ENCODE results near the gene SGK1.
"Not testable (repeated sequence)": the region's sequence is repeated elsewhere in the genome, so short reads cannot be mapped to it uniquely, and the experiment has no call there.

The SGK1 gene

GRCh38 chr6:134195164-134195906, 122.6 kb downstream of the SGK1 start:
- Histone ChIP-seq H3K4me3 (ENCODE audit: insufficient read depth, low read depth, low read length) (no peak overlapping the region), H3K9me3 (ENCODE audit: control insufficient read depth, low read length) (no peaks in the 10 kb centered on the region), H3K27me3 (ENCODE audit: control insufficient read depth, insufficient read depth, low read length, poor library complexity, severe bottlenecking) (no peaks in the 10 kb centered on the region), H3K27ac (ENCODE audit: insufficient read depth, low read depth, low read length, poor library complexity, severe bottlenecking) (no peak overlapping the region), H3K36me3 (ENCODE audit: control insufficient read depth, insufficient read depth, low read length) (no peaks in the 10 kb centered on the region), H3K4me1 (ENCODE audit: control insufficient read depth, insufficient read depth, low read length) (no peaks in the 10 kb centered on the region)
- WGBS, 2 experiments: 92 to 100% methylated on average over 3 of the region's 3 CpGs

- 91% methylated on average over 5 to 6 of the region's 6 CpGs for WGBS, 2 experiments
- Histone ChIP-seq H3K9me3 (ENCODE audit: control insufficient read depth, low read length) (no peaks in the 10 kb centered on the region), H3K4me3 (ENCODE audit: insufficient read depth, low read depth, low read length) (no peak overlapping the region), H3K4me1 (ENCODE audit: control insufficient read depth, insufficient read depth, low read length) (no peaks in the 10 kb centered on the region), H3K27ac (ENCODE audit: insufficient read depth, low read depth, low read length, poor library complexity, severe bottlenecking) (no peak overlapping the region), H3K27me3 (ENCODE audit: control insufficient read depth, insufficient read depth, low read length, poor library complexity, severe bottlenecking) (no peaks in the 10 kb centered on the region), H3K36me3 (ENCODE audit: control insufficient read depth, insufficient read depth, low read length) (no peaks in the 10 kb centered on the region)
Measured at GRCh38 chr6:134193536-134194498, 124.1 kb downstream of the SGK1 start.

DNA sequence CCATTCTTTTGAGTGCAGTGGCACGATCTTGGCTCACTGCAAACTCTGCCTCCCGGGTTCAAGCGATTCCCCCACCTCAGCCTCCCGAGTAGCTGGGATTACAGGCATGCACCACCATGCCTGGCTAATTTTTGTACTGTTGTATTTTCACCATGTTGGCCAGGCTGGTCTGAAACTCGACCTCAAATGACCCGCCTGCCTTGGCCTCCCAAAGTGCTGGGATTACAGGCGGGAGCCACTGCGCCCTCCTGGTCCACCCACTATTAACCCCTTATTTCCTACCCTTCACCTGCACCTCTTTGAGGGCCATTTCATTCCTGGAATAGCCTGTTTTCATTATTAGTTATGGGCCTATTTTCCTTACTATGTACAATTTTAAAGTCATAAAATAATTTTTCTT, 125.3 kb downstream of the SGK1 start:
- H3K4me1 ChIP-seq (ENCODE audit: control insufficient read depth, insufficient read depth, low read length): not testable (repeated sequence)

DNA sequence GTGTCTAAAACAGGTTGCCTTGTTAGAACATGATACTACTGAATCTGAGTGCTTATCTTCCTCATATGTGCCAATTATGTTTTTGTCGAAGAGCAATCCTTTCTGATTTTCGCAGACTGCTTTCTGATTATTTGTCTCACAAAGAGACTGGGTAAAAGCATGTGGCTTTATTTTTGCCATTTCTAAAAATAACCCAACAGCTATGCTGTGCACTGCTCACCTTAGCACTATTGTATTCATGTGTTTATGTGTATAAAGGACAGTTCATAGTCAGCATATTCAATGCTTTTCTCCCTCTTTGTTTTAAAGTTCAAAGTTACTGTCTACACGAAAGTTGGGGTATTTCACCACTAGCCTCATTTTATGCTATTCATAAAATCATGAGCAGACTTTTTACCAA, 127.0 kb downstream of the SGK1 start:
- WGBS, 2 experiments: 90 to 94% methylated on average over 3 of the region's 3 CpGs
- H3K4me3 ChIP-seq (ENCODE audit: insufficient read depth, low read depth, low read length): no peak overlapping the region
- no peaks in the 10 kb centered on the region for H3K36me3 ChIP-seq (ENCODE audit: control insufficient read depth, insufficient read depth, low read length)
- H3K4me1 ChIP-seq (ENCODE audit: control insufficient read depth, insufficient read depth, low read length): no peaks in the 10 kb centered on the region
- no peak overlapping the region for H3K27ac ChIP-seq (ENCODE audit: insufficient read depth, low read depth, low read length, poor library complexity, severe bottlenecking)
- no peaks in the 10 kb centered on the region for H3K9me3 ChIP-seq (ENCODE audit: control insufficient read depth, low read length)
- no peaks in the 10 kb centered on the region for H3K27me3 ChIP-seq (ENCODE audit: control insufficient read depth, insufficient read depth, low read length, poor library complexity, severe bottlenecking)

More for the DNA sequence above, 125.3 kb downstream of the SGK1 start:
- not testable (repeated sequence) for H3K27ac ChIP-seq (ENCODE audit: insufficient read depth, low read depth, low read length, poor library complexity, severe bottlenecking); H3K4me3 ChIP-seq (ENCODE audit: insufficient read depth, low read depth, low read length); H3K36me3 ChIP-seq (ENCODE audit: control insufficient read depth, insufficient read depth, low read length); H3K9me3 ChIP-seq (ENCODE audit: control insufficient read depth, low read length); H3K27me3 ChIP-seq (ENCODE audit: control insufficient read depth, insufficient read depth, low read length, poor library complexity, severe bottlenecking)
- WGBS, 2 experiments: 50 to 51% methylated on average over 8 of the region's 8 CpGs

GRCh38 chr6:134187751-134188150, 130.2 kb downstream of the SGK1 start:
- Histone ChIP-seq H3K27ac (ENCODE audit: insufficient read depth, low read depth, low read length, poor library complexity, severe bottlenecking) (no peak overlapping the region), H3K4me1 (ENCODE audit: control insufficient read depth, insufficient read depth, low read length) (peaks cover 3% of the 10 kb centered on the region), H3K9me3 (ENCODE audit: control insufficient read depth, low read length) (no peaks in the 10 kb centered on the region), H3K36me3 (ENCODE audit: control insufficient read depth, insufficient read depth, low read length) (no peaks in the 10 kb centered on the region), H3K4me3 (ENCODE audit: insufficient read depth, low read depth, low read length) (no peak overlapping the region), H3K27me3 (ENCODE audit: control insufficient read depth, insufficient read depth, low read length, poor library complexity, severe bottlenecking) (no peaks in the 10 kb centered on the region)
- 92 to 96% methylated on average over 3 of the region's 3 CpGs for WGBS, 2 experiments

DNA sequence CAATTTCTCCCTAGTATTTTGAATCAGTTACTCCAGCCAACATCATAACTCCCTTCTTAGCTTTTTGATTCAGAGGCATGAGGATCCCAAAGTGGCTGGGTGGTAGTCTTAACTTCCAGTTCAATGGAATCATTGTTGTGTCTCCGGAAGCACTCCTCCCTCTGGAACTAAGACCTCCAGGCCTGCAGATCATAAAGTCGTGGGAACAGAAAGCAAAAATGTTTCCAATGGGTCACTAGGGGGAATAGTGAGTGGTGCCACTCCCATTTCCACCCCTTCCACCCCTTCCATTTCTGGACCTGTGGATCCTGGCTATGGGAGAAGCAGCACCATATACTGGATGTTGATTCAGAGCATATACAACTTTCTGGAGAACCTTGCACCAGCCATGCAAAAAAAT, 130.8 kb downstream of the SGK1 start:
- Histone ChIP-seq H3K4me1 (ENCODE audit: control insufficient read depth, insufficient read depth, low read length) (peaks cover 4% of the 10 kb centered on the region), H3K9me3 (ENCODE audit: control insufficient read depth, low read length) (no peaks in the 10 kb centered on the region), H3K4me3 (ENCODE audit: insufficient read depth, low read depth, low read length) (no peak overlapping the region), H3K36me3 (ENCODE audit: control insufficient read depth, insufficient read depth, low read length) (no peaks in the 10 kb centered on the region), H3K27ac (ENCODE audit: insufficient read depth, low read depth, low read length, poor library complexity, severe bottlenecking) (no peak overlapping the region), H3K27me3 (ENCODE audit: control insufficient read depth, insufficient read depth, low read length, poor library complexity, severe bottlenecking) (no peaks in the 10 kb centered on the region)
- 66 to 67% methylated on average over 2 of the region's 2 CpGs for WGBS, 2 experiments

DNA sequence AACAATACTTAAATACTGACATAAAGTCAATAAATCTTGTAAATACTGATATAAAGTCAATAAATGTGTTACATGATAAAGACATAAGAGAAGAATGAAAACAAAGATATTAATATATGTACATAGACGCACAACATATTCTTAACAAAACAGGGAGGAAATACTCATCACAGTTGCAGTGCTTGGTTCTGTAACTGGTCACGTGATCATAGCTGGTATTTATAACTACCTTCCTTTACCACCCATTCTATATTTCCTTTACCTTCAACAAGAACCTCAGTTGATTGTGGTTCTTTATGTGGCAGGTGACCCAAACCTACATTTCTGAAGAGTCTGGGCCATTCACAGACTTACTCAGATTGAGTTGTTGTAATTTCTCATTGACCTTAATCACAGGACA, 131.6 kb downstream of the SGK1 start:
- WGBS, 2 experiments: 96 to 100% methylated on average over 2 of the region's 2 CpGs

DNA sequence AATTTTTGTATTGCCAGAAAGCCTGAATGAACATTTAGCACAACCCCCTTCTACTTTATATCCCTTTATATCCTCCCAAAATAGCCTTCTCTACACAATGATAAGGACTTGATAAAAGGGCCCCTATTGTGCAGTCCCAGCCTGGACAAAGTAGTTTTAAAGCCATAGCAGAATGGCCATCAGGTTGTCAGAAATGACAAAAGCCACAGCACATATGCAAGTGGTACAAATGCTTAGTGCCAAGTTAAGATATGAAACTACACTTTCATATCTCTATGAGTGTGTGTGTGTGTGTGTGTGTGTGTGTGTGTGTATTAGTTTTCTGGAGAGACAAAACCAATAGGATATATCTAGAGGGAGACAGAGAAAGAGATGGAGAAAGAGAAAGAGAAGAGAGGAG, 132.6 kb downstream of the SGK1 start:
- H3K36me3 ChIP-seq (ENCODE audit: control insufficient read depth, insufficient read depth, low read length): no peaks in the 10 kb centered on the region
- H3K27me3 ChIP-seq (ENCODE audit: control insufficient read depth, insufficient read depth, low read length, poor library complexity, severe bottlenecking): no peaks in the 10 kb centered on the region
- no peaks in the 10 kb centered on the region for H3K9me3 ChIP-seq (ENCODE audit: control insufficient read depth, low read length)
- H3K27ac ChIP-seq (ENCODE audit: insufficient read depth, low read depth, low read length, poor library complexity, severe bottlenecking): no peak overlapping the region
- H3K4me3 ChIP-seq (ENCODE audit: insufficient read depth, low read depth, low read length): no peak overlapping the region
- peaks cover 4% of the 10 kb centered on the region for H3K4me1 ChIP-seq (ENCODE audit: control insufficient read depth, insufficient read depth, low read length)

More for the DNA sequence above, 131.6 kb downstream of the SGK1 start:
- no peaks in the 10 kb centered on the region for H3K27me3 ChIP-seq (ENCODE audit: control insufficient read depth, insufficient read depth, low read length, poor library complexity, severe bottlenecking)
- H3K9me3 ChIP-seq (ENCODE audit: control insufficient read depth, low read length): no peaks in the 10 kb centered on the region
- H3K4me1 ChIP-seq (ENCODE audit: control insufficient read depth, insufficient read depth, low read length): peaks cover 4% of the 10 kb centered on the region
- no peaks in the 10 kb centered on the region for H3K36me3 ChIP-seq (ENCODE audit: control insufficient read depth, insufficient read depth, low read length)
- H3K4me3 ChIP-seq (ENCODE audit: insufficient read depth, low read depth, low read length): no peak overlapping the region
- no peak overlapping the region for H3K27ac ChIP-seq (ENCODE audit: insufficient read depth, low read depth, low read length, poor library complexity, severe bottlenecking)

- WGBS, 2 experiments: 81 to 89% methylated on average over 5 of the region's 7 CpGs
Measured at GRCh38 chr6:134183844-134184243, 134.1 kb downstream of the SGK1 start.

DNA sequence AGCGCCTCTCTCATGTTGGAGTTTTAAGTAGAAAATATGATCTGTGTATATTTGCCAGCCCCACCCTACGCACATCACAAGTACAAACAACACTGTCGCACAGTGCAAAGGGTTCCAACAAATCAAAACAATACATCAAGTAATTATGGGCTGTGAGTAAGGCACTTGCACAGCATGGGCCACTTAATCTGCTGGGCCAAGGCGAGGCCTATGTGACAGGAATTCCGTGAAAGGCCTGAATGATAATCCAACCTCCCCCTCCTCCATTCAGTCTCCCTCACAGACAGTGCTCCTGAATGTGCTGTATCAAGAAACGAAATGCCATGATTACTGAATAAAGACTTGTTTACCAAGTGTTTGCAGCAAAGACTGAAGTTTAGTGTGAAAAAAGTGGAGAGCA, 135.4 kb downstream of the SGK1 start:
- WGBS, 2 experiments: 54 to 55% methylated on average over 5 of the region's 6 CpGs
- Histone ChIP-seq H3K36me3 (ENCODE audit: control insufficient read depth, insufficient read depth, low read length) (no peaks in the 10 kb centered on the region), H3K9me3 (ENCODE audit: control insufficient read depth, low read length) (no peaks in the 10 kb centered on the region), H3K27me3 (ENCODE audit: control insufficient read depth, insufficient read depth, low read length, poor library complexity, severe bottlenecking) (peaks cover 8% of the 10 kb centered on the region), H3K4me3 (ENCODE audit: insufficient read depth, low read depth, low read length) (no peak overlapping the region), H3K27ac (ENCODE audit: insufficient read depth, low read depth, low read length, poor library complexity, severe bottlenecking) (no peak overlapping the region), H3K4me1 (ENCODE audit: control insufficient read depth, insufficient read depth, low read length) (peaks cover 4% of the 10 kb centered on the region)

More at GRCh38 chr6:134183844-134184243, 134.1 kb downstream of the SGK1 start:
- peaks cover 4% of the 10 kb centered on the region for H3K4me1 ChIP-seq (ENCODE audit: control insufficient read depth, insufficient read depth, low read length)
- no peaks in the 10 kb centered on the region for H3K27me3 ChIP-seq (ENCODE audit: control insufficient read depth, insufficient read depth, low read length, poor library complexity, severe bottlenecking)
- H3K4me3 ChIP-seq (ENCODE audit: insufficient read depth, low read depth, low read length): no peak overlapping the region
- H3K36me3 ChIP-seq (ENCODE audit: control insufficient read depth, insufficient read depth, low read length): no peaks in the 10 kb centered on the region
- H3K9me3 ChIP-seq (ENCODE audit: control insufficient read depth, low read length): no peaks in the 10 kb centered on the region
- no peak overlapping the region for H3K27ac ChIP-seq (ENCODE audit: insufficient read depth, low read depth, low read length, poor library complexity, severe bottlenecking)

Measured in ectodermal cell (in vitro differentiated cells).